Keratinocyte (primary cell): ENCODE results near the gene ADAMTS2. TPM values are rescaled to one million over a fixed set of nuclear protein-coding genes. Genes with fewer than 3 reads are reported as not detected.

Source experiments
- DNase-seq: peaks from one replicate; pipeline ENCODE4 v3.0.0-alpha.2; 2011; ENCODE audit warnings: low read depth, missing footprints, low spot score
- FAIRE-seq: peaks from 2 replicates; lab custom pipeline; 2011; peaks lifted over from hg19 to GRCh38; lab: Jason Lieb, UNC
- H2AFZ ChIP-seq: 2 replicates; pipeline ENCODE4 v1.6.0; 2012; ENCODE audit warnings: low read length, control low read depth, inconsistent platforms; ENCODE audit not compliant: control insufficient read depth
- H3K27ac ChIP-seq: 2 replicates; pipeline ENCODE4 v1.5.1; 2011; ENCODE audit warnings: low read length; ENCODE audit not compliant: control insufficient read depth, insufficient read depth
- H3K27me3 ChIP-seq: 3 replicates; pipeline ENCODE4 v1.6.0; 2011; ENCODE audit warnings: low read length; ENCODE audit not compliant: control insufficient read depth, insufficient read depth; ENCODE audit errors: extremely low read depth
- H3K36me3 ChIP-seq, 2 experiments: 2 replicates in 1 of 2; 3 replicates in 1 of 2; pipeline ENCODE4 v1.5.1; 2011; ENCODE audit warnings: low read length in 2 of 2, mild to moderate bottlenecking in 1 of 2; ENCODE audit not compliant: control insufficient read depth in 2 of 2, insufficient read depth in 2 of 2; ENCODE audit errors: extremely low read depth in 1 of 2
- H3K4me1 ChIP-seq: 3 replicates; pipeline ENCODE4 v1.5.1; 2011; ENCODE audit warnings: low read length; ENCODE audit not compliant: control insufficient read depth, insufficient read depth; ENCODE audit errors: extremely low read depth
- H3K4me2 ChIP-seq: 3 replicates; pipeline ENCODE4 v1.6.0; 2011; ENCODE audit warnings: low read depth, low read length; ENCODE audit not compliant: control insufficient read depth, insufficient read depth; ENCODE audit errors: extremely low read depth
- H3K4me3 ChIP-seq, 3 experiments: fragments of 200-600 bp in 1 of 3; sonication (generic) in 1 of 3; 2 replicates in 2 of 3; 3 replicates in 1 of 3; pipeline ENCODE4 v1.5.1; 2011 to 2016; ENCODE audit warnings: low read length in 3 of 3, mild to moderate bottlenecking in 3 of 3, control low read depth in 2 of 3, inconsistent platforms in 1 of 3, low read depth in 1 of 3, mixed read lengths in 1 of 3, mixed run types in 1 of 3, moderate library complexity in 1 of 3; ENCODE audit not compliant: control insufficient read depth in 2 of 3, insufficient read depth in 2 of 3; ENCODE audit errors: extremely low read depth in 1 of 3
- H3K79me2 ChIP-seq: 2 replicates; pipeline ENCODE4 v1.6.0; 2012; ENCODE audit warnings: low read length; ENCODE audit not compliant: control insufficient read depth, insufficient read depth
- H3K9ac ChIP-seq: 3 replicates; pipeline ENCODE4 v1.6.0; 2011; ENCODE audit warnings: low read length; ENCODE audit not compliant: control insufficient read depth, insufficient read depth; ENCODE audit errors: extremely low read depth
- H3K9me1 ChIP-seq: 3 replicates; pipeline ENCODE4 v1.6.0; 2011; ENCODE audit warnings: low read length; ENCODE audit not compliant: control insufficient read depth, insufficient read depth; ENCODE audit errors: extremely low read depth
- H3K9me3 ChIP-seq: 2 replicates; pipeline ENCODE4 v1.5.1; 2012; ENCODE audit warnings: low read depth, low read length; ENCODE audit not compliant: control insufficient read depth
- H4K20me1 ChIP-seq: 3 replicates; pipeline ENCODE4 v1.6.0; 2011; ENCODE audit warnings: low read length; ENCODE audit not compliant: control insufficient read depth, insufficient read depth; ENCODE audit errors: extremely low read depth
- CTCF ChIP-seq, 3 experiments: IDR thresholded peaks in 1 of 3; conservative IDR thresholded peaks in 1 of 3; optimal IDR thresholded peaks in 1 of 3; 2 replicates in 2 of 3; 3 replicates in 1 of 3; pipeline versions ENCODE3 to v1.5.1; 2011; ENCODE audit warnings: low read length in 3 of 3, mild to moderate bottlenecking in 3 of 3, moderate library complexity in 2 of 3, control low read depth in 1 of 3, inconsistent platforms in 1 of 3; ENCODE audit not compliant: insufficient read depth in 2 of 3; ENCODE audit errors: extremely low read depth in 1 of 3
- EZH2 ChIP-seq: IDR thresholded peaks from one replicate; pipeline ENCODE4 v1.6.1; 2012; ENCODE audit warnings: inconsistent platforms, mild to moderate bottlenecking, low read length, moderate library complexity
- dilution Hi-C: fragments of 300-500 bp; cut with MboI; formaldehyde crosslinking; loops from one replicate; pipeline ENCODE4 v1.7.0; 2020; ENCODE audit warnings: low sequenced_read_pairs; ENCODE audit not compliant: extremely low pct_ligation_motif_present
- polyA plus RNA-seq, 5 experiments: library from polyadenylated mRNA; depleted of rRNA in 3 of 5; stranded (reverse) in 3 of 5; stranded (forward) in 1 of 5; unstranded in 1 of 5; fragments of >200 nt; gene quantifications; 1 replicate in 1 of 5; 2 replicates in 3 of 5; 3 replicates in 1 of 5; pipeline versions ENCODE4 v1.2.1 to v1.2.3, GENCODE V29; 2011 to 2012; ENCODE audit warnings: missing spikeins in 2 of 5, low read depth in 1 of 5, low replicate concordance in 1 of 5

Gene ADAMTS2
- polyA plus RNA-seq, 1 donor (not counting 4 experiments of a cell fraction or from before 2014, with no cell fraction given): not detected

- Histone ChIP-seq H3K9ac (no peak overlapping the region), H3K27me3 (no peaks in the 10 kb centered on the region), H3K36me3 (no peaks in the 10 kb centered on the region), H3K9me3 (peaks cover 7% of the 10 kb centered on the region), H3K4me2 (no peak overlapping the region), H2AFZ (no peak overlapping the region), H3K27ac (no peak overlapping the region), H3K79me2 (no peaks in the 10 kb centered on the region), H3K4me3 (no peak overlapping the region), H3K9me1 (no peaks in the 10 kb centered on the region), H4K20me1 (no peaks in the 10 kb centered on the region), H3K4me1 (no peaks in the 10 kb centered on the region)
- TF ChIP-seq EZH2 (no peak), CTCF (optimal IDR thresholded peaks at IDR 0.05 in 1 of 3, IDR thresholded peaks at IDR 0.05 in 1 of 3, conservative IDR thresholded peaks at IDR 0.05 in 1 of 3; ENCODE audit: extremely low read depth in 1 of 3, insufficient read depth in 2 of 3, low read length in 3 of 3) (no peak)
- FAIRE-seq: no peak
- dilution Hi-C loops: no loop called here
- DNase-seq: no peak
These were observed 107.3 kb downstream of the ADAMTS2 start for GRCh38 chr5:179237770-179238627.

- Histone ChIP-seq H3K4me2 (no peak overlapping the region), H3K9me3 (peaks cover 10% of the 10 kb centered on the region), H3K4me1 (no peaks in the 10 kb centered on the region), H3K9ac (no peak overlapping the region), H3K79me2 (no peaks in the 10 kb centered on the region), H3K36me3 (no peaks in the 10 kb centered on the region), H4K20me1 (no peaks in the 10 kb centered on the region), H3K27me3 (no peaks in the 10 kb centered on the region), H2AFZ (no peak overlapping the region), H3K9me1 (no peaks in the 10 kb centered on the region), H3K27ac (no peak overlapping the region), H3K4me3 (no peak overlapping the region)
- DNase-seq (no peak), FAIRE-seq (no peak)
- dilution Hi-C loops: no loop called here
- no peak for TF ChIP-seq CTCF (optimal IDR thresholded peaks at IDR 0.05 in 1 of 3, IDR thresholded peaks at IDR 0.05 in 1 of 3, conservative IDR thresholded peaks at IDR 0.05 in 1 of 3; ENCODE audit: extremely low read depth in 1 of 3, insufficient read depth in 2 of 3, low read length in 3 of 3)
- no peak for TF ChIP-seq EZH2
These were observed 109.6 kb downstream of the ADAMTS2 start for GRCh38 chr5:179235416-179236400.
